ENCODE data around the gene C13orf42. TPM values are rescaled to one million over a fixed set of nuclear protein-coding genes. Genes with fewer than 3 reads are reported as not detected.

The C13orf42 gene
- total and polyA plus RNA-seq, 2 donors (not counting 3 experiments of a cell fraction or from before 2014, with no cell fraction given): not detected

DNA sequence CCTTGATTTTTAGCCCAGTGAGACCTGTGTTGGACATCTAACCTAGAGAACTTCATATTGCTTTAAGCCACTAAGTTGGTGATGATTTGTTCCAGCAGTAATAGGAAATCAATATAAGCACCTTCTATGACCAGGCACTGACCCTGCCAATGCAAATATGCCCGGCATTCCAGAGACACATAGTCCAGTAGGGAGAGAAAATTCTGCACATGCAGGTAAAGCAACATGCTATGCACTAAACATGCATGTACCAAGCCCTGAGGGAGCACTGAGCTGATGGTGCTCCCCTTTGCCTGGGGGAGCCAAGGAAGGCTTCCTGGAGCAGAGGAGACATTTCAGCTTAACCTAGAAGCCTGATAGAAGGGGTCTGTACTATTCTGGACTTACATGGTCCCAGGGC, 40.4 kb upstream of the C13orf42 start:
- TF ChIP-seq EZH2 (IDR thresholded peaks at IDR 0.05; ENCODE audit: borderline replicate concordance, low read depth, low read length, severe bottlenecking) (no peak), MYC (IDR thresholded peaks at IDR 0.05; ENCODE audit: low read depth, low read length) (no peak), JUN (IDR thresholded peaks at IDR 0.05; ENCODE audit: borderline replicate concordance, insufficient read depth, insufficient read length, low read depth) (no peak)
- TF ChIP-seq, protein P1, sequence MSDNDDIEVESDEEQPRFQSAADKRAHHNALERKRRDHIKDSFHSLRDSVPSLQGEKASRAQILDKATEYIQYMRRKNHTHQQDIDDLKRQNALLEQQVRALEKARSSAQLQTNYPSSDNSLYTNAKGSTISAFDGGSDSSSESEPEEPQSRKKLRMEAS (IDR thresholded peaks at IDR 0.05; ENCODE audit: insufficient read depth, insufficient read length): no peak
- TF ChIP-seq, protein P2, sequence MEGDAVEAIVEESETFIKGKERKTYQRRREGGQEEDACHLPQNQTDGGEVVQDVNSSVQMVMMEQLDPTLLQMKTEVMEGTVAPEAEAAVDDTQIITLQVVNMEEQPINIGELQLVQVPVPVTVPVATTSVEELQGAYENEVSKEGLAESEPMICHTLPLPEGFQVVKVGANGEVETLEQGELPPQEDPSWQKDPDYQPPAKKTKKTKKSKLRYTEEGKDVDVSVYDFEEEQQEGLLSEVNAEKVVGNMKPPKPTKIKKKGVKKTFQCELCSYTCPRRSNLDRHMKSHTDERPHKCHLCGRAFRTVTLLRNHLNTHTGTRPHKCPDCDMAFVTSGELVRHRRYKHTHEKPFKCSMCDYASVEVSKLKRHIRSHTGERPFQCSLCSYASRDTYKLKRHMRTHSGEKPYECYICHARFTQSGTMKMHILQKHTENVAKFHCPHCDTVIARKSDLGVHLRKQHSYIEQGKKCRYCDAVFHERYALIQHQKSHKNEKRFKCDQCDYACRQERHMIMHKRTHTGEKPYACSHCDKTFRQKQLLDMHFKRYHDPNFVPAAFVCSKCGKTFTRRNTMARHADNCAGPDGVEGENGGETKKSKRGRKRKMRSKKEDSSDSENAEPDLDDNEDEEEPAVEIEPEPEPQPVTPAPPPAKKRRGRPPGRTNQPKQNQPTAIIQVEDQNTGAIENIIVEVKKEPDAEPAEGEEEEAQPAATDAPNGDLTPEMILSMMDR (IDR thresholded peaks at IDR 0.05; ENCODE audit: extremely low read depth in 1 of 2, insufficient read depth in 1 of 2, low read depth in 1 of 2, low read length in 2 of 2): no peak
- no peaks in the 10 kb centered on the region for H3K79me2 ChIP-seq (ENCODE audit: control insufficient read depth, insufficient read depth, low read length)
- H3K27me3 ChIP-seq (ENCODE audit: control insufficient read depth in 2 of 2, insufficient read depth in 2 of 2, low read length in 2 of 2): no peaks in the 10 kb centered on the region
- ChIA-PET POLR2A (no interaction called here), CTCF (interaction anchor here (4.9 to 10.6 kb wide), 3 partner anchors 26 to 136 kb away, joined by 45 to 378 read pairs (median 73); no protein-coding TSS in a partner anchor)
- H3K4me2 ChIP-seq (ENCODE audit: insufficient read depth, low read length): no peak overlapping the region
- dilution Hi-C loops (cut with MboI; ENCODE audit: extremely low pct_ligation_motif_present, low sequenced_read_pairs): no loop called here
- no peak overlapping the region for H2AFZ ChIP-seq (ENCODE audit: low read depth, low read length)
- DNase-seq (ENCODE audit: low read depth, low spot score) (no peak), FAIRE-seq (no peak)
- H3K36me3 ChIP-seq (ENCODE audit: control insufficient read depth in 2 of 2, extremely low read depth in 1 of 2, insufficient read depth in 2 of 2, low read length in 2 of 2): no peaks in the 10 kb centered on the region
- H3K27ac ChIP-seq (ENCODE audit: insufficient read depth, low read depth, low read length): no peak overlapping the region
- H3K9me1 ChIP-seq (replicated peaks; ENCODE audit: control insufficient read depth, extremely low read depth, insufficient read depth, low read length): no peaks in the 10 kb centered on the region
- intact Hi-C loops (cut with micrococcal nuclease): no loop called here
- H3K4me1 ChIP-seq (ENCODE audit: control insufficient read depth, extremely low read depth, insufficient read depth, low read length): peaks cover 19% of the 10 kb centered on the region
- no peaks in the 10 kb centered on the region for H3K9me3 ChIP-seq (replicated peaks; ENCODE audit: control insufficient read depth, insufficient read depth, low read length)
- H4K20me1 ChIP-seq (replicated peaks; ENCODE audit: control insufficient read depth, extremely low read depth, insufficient read depth, low read length): no peaks in the 10 kb centered on the region
- H3K9ac ChIP-seq (replicated peaks; ENCODE audit: extremely low read depth, insufficient read depth, low read length): no peak overlapping the region
- no TSS peak for BruUV-seq (replicated peaks)
- H3K4me3 ChIP-seq (replicated peaks in 1 of 3; ENCODE audit: insufficient read depth in 1 of 3, low read depth in 1 of 3, low read length in 3 of 3): no peak overlapping the region
